Bronchial epithelial cell (primary cell): ENCODE measurements around the gene ART1. TPM values are rescaled to one million over a fixed set of nuclear protein-coding genes. Genes with fewer than 3 reads are reported as not detected.

Experiments used
- DNase-seq: peaks from one replicate; pipeline ENCODE4 v3.0.0-alpha.2; 2010; ENCODE audit warnings: low read depth
- FAIRE-seq: peaks from 2 replicates; lab custom pipeline; 2011; peaks lifted over from hg19 to GRCh38; lab: Jason Lieb, UNC
- H3K27me3 ChIP-seq: 2 replicates; pipeline ENCODE4 v1.5.1; 2011; ENCODE audit warnings: low read length; ENCODE audit not compliant: control insufficient read depth, insufficient read depth
- H3K36me3 ChIP-seq: 2 replicates; pipeline ENCODE4 v1.5.1; 2011; ENCODE audit warnings: low read length; ENCODE audit not compliant: control insufficient read depth, insufficient read depth
- H3K4me3 ChIP-seq: 2 replicates; pipeline ENCODE4 v1.5.1; 2011; ENCODE audit warnings: mild to moderate bottlenecking, low read depth, low read length, control low read depth
- CTCF ChIP-seq: IDR thresholded peaks from 2 replicates; pipeline ENCODE4 v1.5.1; 2011; ENCODE audit warnings: mild to moderate bottlenecking, moderate library complexity, low read length, control low read depth, inconsistent platforms; ENCODE audit not compliant: insufficient read depth, severe bottlenecking
- total RNA-seq: library from RNA; depleted of rRNA; stranded (reverse); fragments of >200 nt; gene quantifications from 2 replicates; pipeline ENCODE4 v1.2.1, GENCODE V29; 2014

The ART1 gene
- total RNA-seq, 1 donor from 2014 or later = not detected

GRCh38 chr11:3671334-3672254 lies 26.7 kb downstream of the ART1 start, which contains the start of gene CHRNA10:
Gene CHRNA10 (minus strand): TSS chr11:3671384. CDS start chr11:3671312, 72 bp downstream.
- Histone ChIP-seq H3K4me3 (no peak within 1 kb of the TSS), H3K27me3 (no peaks in the 10 kb centered on the region), H3K36me3 (peaks cover 19% of the 10 kb centered on the region)
- DNase-seq = no peak
- FAIRE-seq = peak; percentile 7
- TF ChIP-seq CTCF = no peak

GRCh38 chr11:3674189-3674588 lies 29.3 kb downstream of the ART1 start:
- TF ChIP-seq CTCF = no peak
- Histone ChIP-seq H3K27me3 (no peaks in the 10 kb centered on the region), H3K4me3 (no peak overlapping the region), H3K36me3 (peaks cover 23% of the 10 kb centered on the region)
- FAIRE-seq (no peak), DNase-seq (peak; percentile 98)

- FAIRE-seq (peak; percentile 64), DNase-seq (no peak)
- H3K36me3 ChIP-seq = peaks cover 31% of the 10 kb centered on the region
- no peaks in the 10 kb centered on the region for H3K27me3 ChIP-seq
- no peak for TF ChIP-seq CTCF
- no peak overlapping the region for H3K4me3 ChIP-seq
These were observed 31.0 kb downstream of the ART1 start for GRCh38 chr11:3675971-3676370.

- DNase-seq = no peak
- no peaks in the 10 kb centered on the region for H3K27me3 ChIP-seq
- no peak overlapping the region for H3K4me3 ChIP-seq
- H3K36me3 ChIP-seq = peaks cover 30% of the 10 kb centered on the region
- no peak for FAIRE-seq
- no peak for TF ChIP-seq CTCF
These were observed 34.1 kb downstream of the ART1 start for GRCh38 chr11:3679077-3679476.

- no peak for FAIRE-seq
- DNase-seq = no peak
- no peaks in the 10 kb centered on the region for H3K27me3 ChIP-seq
- TF ChIP-seq CTCF = no peak
- peaks cover 27% of the 10 kb centered on the region for H3K36me3 ChIP-seq
- H3K4me3 ChIP-seq = no peak overlapping the region
These were observed 38.1 kb downstream of the ART1 start for GRCh38 chr11:3683039-3683438.
